SK-N-SH (cell line): ENCODE measurements around the gene DGKH. TPM values are rescaled to one million over a fixed set of nuclear protein-coding genes. Genes with fewer than 3 reads are reported as not detected.

Experiments
- CHD2 ChIP-seq: fragments of 150-350 bp; IDR thresholded peaks from 2 replicates; pipeline ENCODE4 v1.6.1; 2018; ENCODE audit warnings: low read length; ENCODE audit not compliant: partially characterized antibody
- EP300 ChIP-seq, 2 experiments: IDR thresholded peaks; 2 replicates each; pipeline versions ENCODE4 v1.4.0 to v1.6.1; 2012; ENCODE audit warnings: borderline replicate concordance in 1 of 2, low read depth in 1 of 2, low read length in 1 of 2
- FOXJ3 ChIP-seq: sonication (generic); formaldehyde crosslinking; IDR thresholded peaks from 2 replicates; pipeline ENCODE4 v1.5.1; 2020; ENCODE audit warnings: mild to moderate bottlenecking, missing genetic modification reagents
- FOXM1 ChIP-seq: IDR thresholded peaks from 2 replicates; pipeline ENCODE4 v1.4.0; 2012; ENCODE audit warnings: low read depth, mild to moderate bottlenecking
- GATA2 ChIP-seq: sonication (generic); formaldehyde crosslinking; IDR thresholded peaks from 2 replicates; pipeline ENCODE4 v1.5.0; 2020; ENCODE audit warnings: mild to moderate bottlenecking, missing genetic modification reagents
- NRF1 ChIP-seq: IDR thresholded peaks from 2 replicates; pipeline ENCODE4 v1.6.1; 2012; ENCODE audit warnings: low read depth, mild to moderate bottlenecking, low read length
- POLR2AphosphoS5 ChIP-seq: IDR thresholded peaks from 2 replicates; pipeline ENCODE4 v1.6.1; 2012; ENCODE audit warnings: low read depth, low read length
- SIN3A ChIP-seq: IDR thresholded peaks from 2 replicates; pipeline ENCODE4 v1.6.1; 2012; ENCODE audit warnings: low read depth, mild to moderate bottlenecking, low read length, moderate library complexity, borderline replicate concordance
- SMC3 ChIP-seq: IDR thresholded peaks from 2 replicates; pipeline ENCODE4 v1.6.1; 2012; ENCODE audit warnings: low read depth, low read length, improper control_type of control experiment
- TCF12 ChIP-seq: IDR thresholded peaks from 2 replicates; pipeline ENCODE4 v1.4.0; 2012
- polyA plus RNA-seq, 3 experiments: library from polyadenylated mRNA; depleted of rRNA; stranded (reverse); fragments of >200 nt; gene quantifications; 2 replicates each; pipeline ENCODE4 v1.2.3, GENCODE V29; 2012
- TF ChIP-seq, protein P1 (sequence below): IDR thresholded peaks from 2 replicates; pipeline ENCODE4 v1.4.0; 2012; ENCODE audit warnings: low read depth, borderline replicate concordance
- TF ChIP-seq, protein P2 (sequence below): fragments of 150-350 bp; IDR thresholded peaks from 2 replicates; pipeline ENCODE4 v1.6.1; 2017; ENCODE audit warnings: antibody characterized with exemption, low read length, low read depth, borderline replicate concordance
- TF ChIP-seq, protein P3 (sequence below): IDR thresholded peaks from 2 replicates; pipeline ENCODE4 v1.4.0; 2012; ENCODE audit warnings: low read depth, borderline replicate concordance
- TF ChIP-seq, protein P4 (sequence below): IDR thresholded peaks from 2 replicates; pipeline ENCODE4 v1.6.1; 2012; ENCODE audit warnings: mild to moderate bottlenecking, low read depth, low read length, moderate library complexity
- TF ChIP-seq, protein P5 (sequence below): fragments of 200-600 bp; sonication (generic); IDR thresholded peaks from 2 replicates; pipeline ENCODE4 v1.6.1; 2017; ENCODE audit warnings: antibody characterized with exemption, mild to moderate bottlenecking, moderate library complexity

DGKH gene
- polyA plus RNA-seq, 1 of the 3 experiments (the other 2 are of a cell fraction) = 2.5 TPM

DNA sequence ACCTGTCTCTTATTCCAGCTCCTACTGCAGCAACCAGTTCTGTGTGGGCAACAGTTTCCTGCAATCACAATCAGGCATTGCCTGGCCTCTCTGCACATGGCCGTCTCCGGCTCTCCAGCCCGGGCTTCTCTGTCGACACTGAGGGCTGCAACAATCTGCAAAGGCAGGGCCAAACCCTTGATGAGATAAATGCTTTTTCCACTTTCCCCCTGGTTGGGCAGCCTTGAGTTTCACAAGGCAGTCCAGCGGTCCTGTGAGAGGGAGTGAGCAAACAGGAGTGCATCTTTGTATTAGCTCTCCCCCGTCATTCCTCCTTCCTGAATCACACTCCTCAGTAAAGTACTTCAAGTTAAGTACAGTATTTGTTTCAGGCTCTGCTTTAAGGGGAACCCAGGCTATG, 46.9 kb upstream of the DGKH start (continued):
- TF ChIP-seq, protein P1, sequence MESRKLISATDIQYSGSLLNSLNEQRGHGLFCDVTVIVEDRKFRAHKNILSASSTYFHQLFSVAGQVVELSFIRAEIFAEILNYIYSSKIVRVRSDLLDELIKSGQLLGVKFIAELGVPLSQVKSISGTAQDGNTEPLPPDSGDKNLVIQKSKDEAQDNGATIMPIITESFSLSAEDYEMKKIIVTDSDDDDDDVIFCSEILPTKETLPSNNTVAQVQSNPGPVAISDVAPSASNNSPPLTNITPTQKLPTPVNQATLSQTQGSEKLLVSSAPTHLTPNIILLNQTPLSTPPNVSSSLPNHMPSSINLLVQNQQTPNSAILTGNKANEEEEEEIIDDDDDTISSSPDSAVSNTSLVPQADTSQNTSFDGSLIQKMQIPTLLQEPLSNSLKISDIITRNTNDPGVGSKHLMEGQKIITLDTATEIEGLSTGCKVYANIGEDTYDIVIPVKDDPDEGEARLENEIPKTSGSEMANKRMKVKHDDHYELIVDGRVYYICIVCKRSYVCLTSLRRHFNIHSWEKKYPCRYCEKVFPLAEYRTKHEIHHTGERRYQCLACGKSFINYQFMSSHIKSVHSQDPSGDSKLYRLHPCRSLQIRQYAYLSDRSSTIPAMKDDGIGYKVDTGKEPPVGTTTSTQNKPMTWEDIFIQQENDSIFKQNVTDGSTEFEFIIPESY = no peak
- TF ChIP-seq, protein P2, sequence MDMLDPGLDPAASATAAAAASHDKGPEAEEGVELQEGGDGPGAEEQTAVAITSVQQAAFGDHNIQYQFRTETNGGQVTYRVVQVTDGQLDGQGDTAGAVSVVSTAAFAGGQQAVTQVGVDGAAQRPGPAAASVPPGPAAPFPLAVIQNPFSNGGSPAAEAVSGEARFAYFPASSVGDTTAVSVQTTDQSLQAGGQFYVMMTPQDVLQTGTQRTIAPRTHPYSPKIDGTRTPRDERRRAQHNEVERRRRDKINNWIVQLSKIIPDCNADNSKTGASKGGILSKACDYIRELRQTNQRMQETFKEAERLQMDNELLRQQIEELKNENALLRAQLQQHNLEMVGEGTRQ = no peak
- TF ChIP-seq CHD2 = no peak
- 0 out of 2 replicates have a peak, but pooled peaks have one; percentile 9 for TF ChIP-seq TCF12
- no peak for TF ChIP-seq POLR2AphosphoS5
- TF ChIP-seq, protein P3, sequence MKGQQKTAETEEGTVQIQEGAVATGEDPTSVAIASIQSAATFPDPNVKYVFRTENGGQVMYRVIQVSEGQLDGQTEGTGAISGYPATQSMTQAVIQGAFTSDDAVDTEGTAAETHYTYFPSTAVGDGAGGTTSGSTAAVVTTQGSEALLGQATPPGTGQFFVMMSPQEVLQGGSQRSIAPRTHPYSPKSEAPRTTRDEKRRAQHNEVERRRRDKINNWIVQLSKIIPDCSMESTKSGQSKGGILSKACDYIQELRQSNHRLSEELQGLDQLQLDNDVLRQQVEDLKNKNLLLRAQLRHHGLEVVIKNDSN = no peak
- no peak for TF ChIP-seq FOXM1
- TF ChIP-seq GATA2 = no peak
- TF ChIP-seq, protein P4, sequence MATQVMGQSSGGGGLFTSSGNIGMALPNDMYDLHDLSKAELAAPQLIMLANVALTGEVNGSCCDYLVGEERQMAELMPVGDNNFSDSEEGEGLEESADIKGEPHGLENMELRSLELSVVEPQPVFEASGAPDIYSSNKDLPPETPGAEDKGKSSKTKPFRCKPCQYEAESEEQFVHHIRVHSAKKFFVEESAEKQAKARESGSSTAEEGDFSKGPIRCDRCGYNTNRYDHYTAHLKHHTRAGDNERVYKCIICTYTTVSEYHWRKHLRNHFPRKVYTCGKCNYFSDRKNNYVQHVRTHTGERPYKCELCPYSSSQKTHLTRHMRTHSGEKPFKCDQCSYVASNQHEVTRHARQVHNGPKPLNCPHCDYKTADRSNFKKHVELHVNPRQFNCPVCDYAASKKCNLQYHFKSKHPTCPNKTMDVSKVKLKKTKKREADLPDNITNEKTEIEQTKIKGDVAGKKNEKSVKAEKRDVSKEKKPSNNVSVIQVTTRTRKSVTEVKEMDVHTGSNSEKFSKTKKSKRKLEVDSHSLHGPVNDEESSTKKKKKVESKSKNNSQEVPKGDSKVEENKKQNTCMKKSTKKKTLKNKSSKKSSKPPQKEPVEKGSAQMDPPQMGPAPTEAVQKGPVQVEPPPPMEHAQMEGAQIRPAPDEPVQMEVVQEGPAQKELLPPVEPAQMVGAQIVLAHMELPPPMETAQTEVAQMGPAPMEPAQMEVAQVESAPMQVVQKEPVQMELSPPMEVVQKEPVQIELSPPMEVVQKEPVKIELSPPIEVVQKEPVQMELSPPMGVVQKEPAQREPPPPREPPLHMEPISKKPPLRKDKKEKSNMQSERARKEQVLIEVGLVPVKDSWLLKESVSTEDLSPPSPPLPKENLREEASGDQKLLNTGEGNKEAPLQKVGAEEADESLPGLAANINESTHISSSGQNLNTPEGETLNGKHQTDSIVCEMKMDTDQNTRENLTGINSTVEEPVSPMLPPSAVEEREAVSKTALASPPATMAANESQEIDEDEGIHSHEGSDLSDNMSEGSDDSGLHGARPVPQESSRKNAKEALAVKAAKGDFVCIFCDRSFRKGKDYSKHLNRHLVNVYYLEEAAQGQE = no peak
- no peak for TF ChIP-seq NRF1
- no peak for TF ChIP-seq FOXJ3 (CRISPR knock-in tag)
- no peak for TF ChIP-seq SIN3A
- TF ChIP-seq SMC3 = no peak
- TF ChIP-seq EP300 (IDR thresholded peaks at IDR 0.05; ENCODE audit: borderline replicate concordance in 1 of 2, low read depth in 1 of 2, low read length in 1 of 2) = no peak
- TF ChIP-seq, protein P5, sequence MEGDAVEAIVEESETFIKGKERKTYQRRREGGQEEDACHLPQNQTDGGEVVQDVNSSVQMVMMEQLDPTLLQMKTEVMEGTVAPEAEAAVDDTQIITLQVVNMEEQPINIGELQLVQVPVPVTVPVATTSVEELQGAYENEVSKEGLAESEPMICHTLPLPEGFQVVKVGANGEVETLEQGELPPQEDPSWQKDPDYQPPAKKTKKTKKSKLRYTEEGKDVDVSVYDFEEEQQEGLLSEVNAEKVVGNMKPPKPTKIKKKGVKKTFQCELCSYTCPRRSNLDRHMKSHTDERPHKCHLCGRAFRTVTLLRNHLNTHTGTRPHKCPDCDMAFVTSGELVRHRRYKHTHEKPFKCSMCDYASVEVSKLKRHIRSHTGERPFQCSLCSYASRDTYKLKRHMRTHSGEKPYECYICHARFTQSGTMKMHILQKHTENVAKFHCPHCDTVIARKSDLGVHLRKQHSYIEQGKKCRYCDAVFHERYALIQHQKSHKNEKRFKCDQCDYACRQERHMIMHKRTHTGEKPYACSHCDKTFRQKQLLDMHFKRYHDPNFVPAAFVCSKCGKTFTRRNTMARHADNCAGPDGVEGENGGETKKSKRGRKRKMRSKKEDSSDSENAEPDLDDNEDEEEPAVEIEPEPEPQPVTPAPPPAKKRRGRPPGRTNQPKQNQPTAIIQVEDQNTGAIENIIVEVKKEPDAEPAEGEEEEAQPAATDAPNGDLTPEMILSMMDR = no peak
